K562 (cell line): ENCODE measurements around the gene RUNDC3A. TPM values are rescaled to one million over a fixed set of nuclear protein-coding genes. Genes with fewer than 3 reads are reported as not detected.

Source experiments
- ATAC-seq: fragments of 200-7000 bp; cut with Tn5 transposase; 3 replicates; pipeline ENCODE4 v1.9.1; 2020; ENCODE audit warnings: moderate library complexity
- BruUV-seq: library from RNA; stranded (reverse); fragments of 400-500 nt; replicated peaks from 2 replicates; lab custom pipeline; 2021; lab: Mats Ljungman, UMichigan
- CTCF ChIA-PET: fragments of 300-600 bp; formaldehyde crosslinking; extraction: SDS; loops from one replicate; lab custom pipeline; 2021; ENCODE audit warnings: low intra/inter-chr PET ratio; lab: Yijun Ruan, JAX
- POLR2A ChIA-PET: fragments of 300-600, 350-650 bp; sonication (Branson Sonifier 250); formaldehyde crosslinking; extraction: SDS; loops from one replicate; lab custom pipeline; 2021; ENCODE audit warnings: antibody characterized with exemption, inconsistent platforms; lab: Yijun Ruan, JAX
- DNase-seq, 4 experiments: peaks; one replicate each; pipeline versions ENCODE4 v3.0.0 to v3.0.0-alpha.2; 2011 to 2018; ENCODE audit warnings: low spot score in 3 of 4, mixed read lengths in 3 of 4; ENCODE audit errors: extremely low read depth in 1 of 4
- FAIRE-seq: peaks from 2 replicates; lab custom pipeline; 2011; peaks lifted over from hg19 to GRCh38; lab: Jason Lieb, UNC
- H2AFZ ChIP-seq: 2 replicates; pipeline ENCODE4 v1.6.0; 2011; ENCODE audit warnings: low read depth, low read length, control low read depth, inconsistent platforms
- H3K27ac ChIP-seq: fragments of 200-600 bp; 3 replicates; pipeline ENCODE4 v1.8.0; 2011; ENCODE audit warnings: low read depth, mild to moderate bottlenecking, control low read depth, inconsistent platforms, low read length, moderate library complexity, mixed read lengths; ENCODE audit errors: extremely low read depth
- H3K27me3 ChIP-seq, 2 experiments: fragments of 300-600 bp in 1 of 2; 2 replicates in 1 of 2; 3 replicates in 1 of 2; pipeline versions ENCODE4 v1.6.0 to v1.8.0; 2011; ENCODE audit warnings: inconsistent platforms in 2 of 2, low read length in 2 of 2, mild to moderate bottlenecking in 1 of 2, mixed read lengths in 1 of 2, moderate library complexity in 1 of 2; ENCODE audit not compliant: control insufficient read depth in 2 of 2, insufficient read depth in 2 of 2
- H3K36me3 ChIP-seq: fragments of 300-600 bp; 3 replicates; pipeline ENCODE4 v1.8.0; 2011; ENCODE audit warnings: mild to moderate bottlenecking, low read length, inconsistent platforms; ENCODE audit not compliant: control insufficient read depth, insufficient read depth
- H3K4me1 ChIP-seq, 2 experiments: fragments of 200-600 bp in 1 of 2; replicated peaks in 1 of 2; 2 replicates in 1 of 2; 3 replicates in 1 of 2; pipeline versions ENCODE4 v1.5.1 to v1.8.0; 2011; ENCODE audit warnings: inconsistent platforms in 2 of 2, low read length in 2 of 2, mild to moderate bottlenecking in 1 of 2, mixed read lengths in 1 of 2, moderate library complexity in 1 of 2; ENCODE audit not compliant: control insufficient read depth in 2 of 2, insufficient read depth in 2 of 2
- H3K4me2 ChIP-seq: 2 replicates; pipeline ENCODE4 v1.6.1; 2011; ENCODE audit warnings: low read length, control low read depth, inconsistent platforms, mixed read lengths; ENCODE audit not compliant: insufficient read depth
- H3K4me3 ChIP-seq: fragments of 200-600 bp; sonication (generic), shearing (Covaris generic); 2 replicates; pipeline ENCODE4 v1.5.1; 2016; ENCODE audit warnings: control low read depth, inconsistent platforms
- H3K79me2 ChIP-seq: fragments of 200-600 bp; 3 replicates; pipeline ENCODE4 v1.8.0; 2011; ENCODE audit warnings: low read length, inconsistent platforms; ENCODE audit not compliant: control insufficient read depth, insufficient read depth
- H3K9ac ChIP-seq, 2 experiments: 2 replicates each; pipeline versions ENCODE4 v1.6.0 to v1.6.1; 2011; ENCODE audit warnings: low read depth in 2 of 2, low read length in 2 of 2, control low read depth in 1 of 2, inconsistent platforms in 1 of 2, mild to moderate bottlenecking in 1 of 2, mixed read lengths in 1 of 2; ENCODE audit not compliant: insufficient read depth in 1 of 2
- H3K9me1 ChIP-seq: one replicate; pipeline ENCODE4 v1.6.0; 2011; ENCODE audit warnings: inconsistent platforms, mild to moderate bottlenecking, low read length, moderate library complexity; ENCODE audit not compliant: control insufficient read depth, insufficient read depth
- H3K9me3 ChIP-seq: replicated peaks from 2 replicates; pipeline ENCODE4 v1.5.1; 2011; ENCODE audit warnings: low read depth, low read length, inconsistent platforms; ENCODE audit not compliant: control insufficient read depth, insufficient read depth
- H4K20me1 ChIP-seq: replicated peaks from 2 replicates; pipeline ENCODE4 v1.6.1; 2011; ENCODE audit warnings: low read length, inconsistent platforms, mixed read lengths; ENCODE audit not compliant: control insufficient read depth, insufficient read depth
- MAZ ChIP-seq, 2 experiments: fragments of 450-650 bp in 1 of 2; sonication (generic) in 1 of 2; formaldehyde crosslinking; IDR thresholded peaks in 1 of 2; conservative IDR thresholded peaks in 1 of 2; 2 replicates each; pipeline versions ENCODE4 v1.4.0 to v1.5.0; 2020; ENCODE audit warnings: mild to moderate bottlenecking in 1 of 2, missing genetic modification reagents in 1 of 2
- NFIC ChIP-seq: fragments of 450-650 bp; IDR thresholded peaks from 2 replicates; pipeline ENCODE4 v1.6.1; 2017; ENCODE audit warnings: mild to moderate bottlenecking, inconsistent platforms
- WGBS: fragments of 100-300 bp; shearing (Covaris generic); methylation state at CpG from one replicate; pipeline ENCODE4 v1.1.6; 2016; ENCODE audit warnings: low coverage, mixed read lengths; ENCODE audit not compliant: insufficient coverage; ENCODE audit errors: missing lambda C conversion rate; 5-methylcytosine and 5-hydroxymethylcytosine counted together
- in situ Hi-C: fragments of 300-500 bp; cut with MboI; formaldehyde crosslinking; loops from 4 replicates; pipeline ENCODE4 v1.15.0; 2018; ENCODE audit warnings: inconsistent platforms, mixed read lengths
- intact Hi-C: fragments of 100-400 bp; cut with micrococcal nuclease; formaldehyde crosslinking; loops from 2 replicates; pipeline ENCODE4 v1.14.2; 2022
- polyA plus RNA-seq, 8 experiments: library from polyadenylated mRNA; depleted of rRNA in 4 of 8; stranded (reverse) in 5 of 8; unstranded in 3 of 8; fragments of >200 nt; fragmentation: Nextera tagmentation in 2 of 8; fragmentation: Illumina TruSeq in 1 of 8; extraction: Ambion mirVana in 2 of 8; extraction: Trizol in 1 of 8; gene quantifications; 2 replicates each; pipeline versions ENCODE4 v1.2.1 to v1.2.3, GENCODE V29; 2011 to 2014; ENCODE audit warnings: inconsistent platforms in 1 of 8, missing spikeins in 1 of 8
- total RNA-seq, 7 experiments: library from RNA; depleted of rRNA in 6 of 7; stranded (reverse); fragments of >200 nt in 6 of 7; fragmentation: Illumina TruSeq in 2 of 7; extraction: Trizol in 2 of 7; gene quantifications; 2 replicates each; pipeline versions ENCODE4 v1.2.1 to v1.2.3, GENCODE V29; 2011 to 2021; ENCODE audit warnings: low replicate concordance in 1 of 7
- TF ChIP-seq, protein P1 (sequence below), 3 experiments: fragments of 200-800 bp in 1 of 3; sonication (Bioruptor generic) in 1 of 3; sonication (generic) in 1 of 3; formaldehyde crosslinking in 1 of 3; IDR thresholded peaks; 2 replicates each; pipeline versions ENCODE4 v1.6.1 to v1.8.0; 2016 to 2022; ENCODE audit warnings: mild to moderate bottlenecking in 2 of 3, missing compliant biosample characterization in 2 of 3, missing genetic modification characterization in 2 of 3, missing genetic modification reagents in 1 of 3

RUNDC3A gene
- total and polyA plus RNA-seq, 9 of the 15 experiments (the other 6 are each of a cell fraction or from before 2014, with no cell fraction given) = not detected

DNA sequence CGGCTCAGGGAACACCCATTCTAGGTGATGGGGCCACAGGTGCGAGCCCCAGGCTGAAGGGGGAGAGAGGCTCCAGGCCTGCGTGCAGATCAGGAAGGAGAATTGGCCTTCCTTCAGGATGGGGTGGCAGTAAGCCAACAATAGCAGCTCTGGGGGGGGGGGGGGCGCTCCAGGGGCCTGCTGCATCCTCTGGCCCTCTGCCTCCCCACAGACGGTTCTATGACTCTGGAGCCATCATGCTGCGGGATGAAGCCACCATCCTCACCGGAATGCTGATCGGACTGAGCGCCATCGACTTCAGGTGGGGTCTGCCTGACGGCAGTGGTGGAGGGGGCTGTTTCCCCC is 6.1 kb downstream of the RUNDC3A start:
- BruUV-seq = no TSS peak

More for the DNA sequence above, 6.1 kb downstream of the RUNDC3A start:
- Histone ChIP-seq H3K4me1 (peaks cover 5 to 44% of the 10 kb centered on the region in 2 experiments; a peak in 3 of 5 replicates), H2AFZ (no peak overlapping the region), H3K9ac (no peak overlapping the region), H3K27ac (no peak overlapping the region), H4K20me1 (peaks cover 8% of the 10 kb centered on the region; the same call in 1 of the 2 replicates), H3K36me3 (peaks cover 9% of the 10 kb centered on the region; the same call in 2 of the 3 replicates), H3K79me2 (no peaks in the 10 kb centered on the region), H3K9me3 (no peaks in the 10 kb centered on the region), H3K4me3 (no peak overlapping the region), H3K9me1 (peaks cover 6% of the 10 kb centered on the region), H3K27me3 (peaks cover 3 to 38% of the 10 kb centered on the region in 2 experiments; a peak in 4 of 5 replicates), H3K4me2 (no peak overlapping the region)
- WGBS = 37% methylated on average over 7 of the region's 11 CpGs
- FAIRE-seq (no peak), DNase-seq (peak in 1 of 4 experiments; percentile 6), ATAC-seq (no peak)
- CTCF ChIA-PET = no interaction called here
- TF ChIP-seq, protein P1, sequence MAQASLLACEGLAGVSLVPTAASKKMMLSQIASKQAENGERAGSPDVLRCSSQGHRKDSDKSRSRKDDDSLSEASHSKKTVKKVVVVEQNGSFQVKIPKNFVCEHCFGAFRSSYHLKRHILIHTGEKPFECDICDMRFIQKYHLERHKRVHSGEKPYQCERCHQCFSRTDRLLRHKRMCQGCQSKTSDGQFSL (CRISPR knock-in tag; IDR thresholded peaks at IDR 0.05) = 0 out of 2 replicates have a peak, but pooled peaks have one; percentile 18
- TF ChIP-seq, protein P1 (tag; IDR thresholded peaks at IDR 0.05) = no peak
- no peak for TF ChIP-seq MAZ (CRISPR knock-in tag; conservative IDR thresholded peaks at IDR 0.05 in 1 of 2, IDR thresholded peaks at IDR 0.05 in 1 of 2)
- peak; percentile 16; the same call in 1 of the 2 replicates for TF ChIP-seq NFIC
- intact Hi-C loops = no loop called here
- POLR2A ChIA-PET = interaction anchor here (0.5 to 0.6 kb wide), 2 partner anchors 18 to 34 kb away, joined by 3 read pairs; no protein-coding TSS in a partner anchor
- in situ Hi-C loops = no loop called here
